Right atrium auricular region (tissue), 2 donors: ENCODE results near the gene HNRNPA0. TPM values are rescaled to one million over a fixed set of nuclear protein-coding genes. Genes with fewer than 3 reads are reported as not detected.
"Not testable (repeated sequence)": the region's sequence is repeated elsewhere in the genome, so short reads cannot be mapped to it uniquely, and the experiment has no call there.

Source experiments
- DNase-seq: peaks from one replicate; pipeline ENCODE4 v3.0.0-alpha.2; 2019; ENCODE audit warnings: low spot score
- H3K27ac ChIP-seq, 2 donors: fragments of 200-600 bp; sonication (generic); 1 replicate in 1 of 2; 2 replicates in 1 of 2; pipeline ENCODE4 v1.5.1; 2016 to 2019
- H3K27me3 ChIP-seq, 2 donors: fragments of 200-600 bp; sonication (generic); one replicate each; pipeline versions ENCODE4 v1.5.1 to v1.6.0; 2017 to 2019
- H3K36me3 ChIP-seq: fragments of 200-600 bp; sonication (generic); one replicate; pipeline ENCODE4 v1.5.1; 2016
- H3K4me1 ChIP-seq, 2 donors: fragments of 200-600 bp; sonication (generic); one replicate each; pipeline versions ENCODE4 v1.5.1 to v1.6.0; 2017 to 2019
- H3K4me3 ChIP-seq, 2 donors: fragments of 200-600 bp; sonication (generic); 1 replicate in 1 of 2; 2 replicates in 1 of 2; pipeline ENCODE4 v1.5.1; 2017 to 2019; ENCODE audit warnings: mild to moderate bottlenecking in 1 of 2, moderate library complexity in 1 of 2
- H3K9me3 ChIP-seq, 2 donors: fragments of 200-600 bp; sonication (generic); one replicate each; pipeline ENCODE4 v1.5.1; 2019
- total RNA-seq, 2 donors: library from RNA; depleted of rRNA; stranded (reverse); fragments of >200 nt; gene quantifications; one replicate each; pipeline ENCODE4 v1.1.0, GENCODE V29; 2016
- TF ChIP-seq, protein P1 (sequence below), 2 donors: fragments of 200-600 bp; sonication (generic); IDR thresholded peaks; one replicate each; pipeline ENCODE4 v1.5.1; 2019; ENCODE audit warnings: antibody characterized with exemption in 2 of 2

HNRNPA0 gene
- total RNA-seq, 2 donors from 2014 or later = 6.9 to 8.6 TPM

DNA sequence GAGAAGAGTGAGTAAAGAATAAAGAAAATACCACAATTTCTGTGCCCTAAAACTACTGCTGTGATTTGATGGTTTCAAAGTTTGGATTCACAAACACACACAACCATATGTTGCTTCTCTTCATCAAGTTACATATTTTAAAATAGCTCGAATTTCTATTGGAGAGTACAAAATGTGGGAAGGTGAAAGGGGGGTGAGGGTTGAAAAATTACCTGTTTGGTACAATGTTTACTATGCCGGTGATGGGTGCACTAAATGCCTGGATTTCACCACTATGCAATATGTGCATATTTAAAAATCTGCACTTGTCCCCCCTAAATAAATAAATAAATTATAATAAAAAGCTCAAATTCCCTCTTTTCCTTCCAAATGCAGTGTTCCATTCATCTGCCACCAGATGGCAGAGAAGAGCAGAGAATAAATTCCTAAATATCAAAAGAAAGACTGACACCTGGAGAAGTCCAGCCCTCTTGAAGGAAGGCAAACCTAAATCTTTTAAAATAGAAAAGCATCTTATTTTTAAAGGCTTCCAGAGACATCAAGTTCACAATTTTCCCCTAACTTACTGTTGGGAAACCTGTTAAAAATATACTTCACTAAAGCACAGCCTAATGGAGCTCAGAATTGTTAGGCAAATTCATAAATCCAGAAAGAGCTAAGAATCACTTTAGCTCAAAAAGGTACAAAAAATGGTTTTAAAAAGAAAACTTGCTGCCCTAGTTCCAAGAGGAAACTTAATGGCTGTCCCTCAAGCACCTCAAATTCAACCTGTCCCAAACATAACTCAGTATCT lies 24.8 kb upstream of the HNRNPA0 start:
- H3K27ac ChIP-seq = no peak overlapping the region
- H3K27me3 ChIP-seq = no peaks in the 10 kb centered on the region
- TF ChIP-seq, protein P1, sequence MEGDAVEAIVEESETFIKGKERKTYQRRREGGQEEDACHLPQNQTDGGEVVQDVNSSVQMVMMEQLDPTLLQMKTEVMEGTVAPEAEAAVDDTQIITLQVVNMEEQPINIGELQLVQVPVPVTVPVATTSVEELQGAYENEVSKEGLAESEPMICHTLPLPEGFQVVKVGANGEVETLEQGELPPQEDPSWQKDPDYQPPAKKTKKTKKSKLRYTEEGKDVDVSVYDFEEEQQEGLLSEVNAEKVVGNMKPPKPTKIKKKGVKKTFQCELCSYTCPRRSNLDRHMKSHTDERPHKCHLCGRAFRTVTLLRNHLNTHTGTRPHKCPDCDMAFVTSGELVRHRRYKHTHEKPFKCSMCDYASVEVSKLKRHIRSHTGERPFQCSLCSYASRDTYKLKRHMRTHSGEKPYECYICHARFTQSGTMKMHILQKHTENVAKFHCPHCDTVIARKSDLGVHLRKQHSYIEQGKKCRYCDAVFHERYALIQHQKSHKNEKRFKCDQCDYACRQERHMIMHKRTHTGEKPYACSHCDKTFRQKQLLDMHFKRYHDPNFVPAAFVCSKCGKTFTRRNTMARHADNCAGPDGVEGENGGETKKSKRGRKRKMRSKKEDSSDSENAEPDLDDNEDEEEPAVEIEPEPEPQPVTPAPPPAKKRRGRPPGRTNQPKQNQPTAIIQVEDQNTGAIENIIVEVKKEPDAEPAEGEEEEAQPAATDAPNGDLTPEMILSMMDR (IDR thresholded peaks at IDR 0.05) = peak; percentile 63 to 85

DNA sequence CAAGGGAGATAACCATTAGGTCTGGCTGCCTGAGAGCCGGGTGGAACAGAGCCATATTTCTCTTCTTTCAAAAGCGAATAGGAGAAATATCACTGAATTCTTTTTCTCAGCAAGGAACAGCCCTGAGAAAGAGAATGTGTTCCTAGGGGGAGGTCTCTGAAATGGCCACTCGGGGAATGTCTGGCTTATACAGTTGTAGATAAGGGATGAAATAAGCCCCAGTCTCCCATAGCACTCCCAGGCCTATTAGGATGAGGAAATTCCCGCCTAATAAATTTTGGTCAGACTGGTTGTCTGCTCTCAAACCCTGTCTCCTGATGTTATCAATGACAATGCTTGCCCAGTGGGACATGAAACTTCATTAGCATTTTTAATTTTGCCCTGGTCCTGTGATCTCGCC lies 13.8 kb upstream of the HNRNPA0 start:
- H3K9me3 ChIP-seq = peaks cover 0 to 14% of the 10 kb centered on the region in 2 donors

More for the DNA sequence above, 24.8 kb upstream of the HNRNPA0 start:
- no peaks in the 10 kb centered on the region for H3K4me1 ChIP-seq
- H3K9me3 ChIP-seq = no peaks in the 10 kb centered on the region
- no peak overlapping the region for H3K4me3 ChIP-seq
- H3K36me3 ChIP-seq = no peaks in the 10 kb centered on the region
- DNase-seq = no peak

DNA sequence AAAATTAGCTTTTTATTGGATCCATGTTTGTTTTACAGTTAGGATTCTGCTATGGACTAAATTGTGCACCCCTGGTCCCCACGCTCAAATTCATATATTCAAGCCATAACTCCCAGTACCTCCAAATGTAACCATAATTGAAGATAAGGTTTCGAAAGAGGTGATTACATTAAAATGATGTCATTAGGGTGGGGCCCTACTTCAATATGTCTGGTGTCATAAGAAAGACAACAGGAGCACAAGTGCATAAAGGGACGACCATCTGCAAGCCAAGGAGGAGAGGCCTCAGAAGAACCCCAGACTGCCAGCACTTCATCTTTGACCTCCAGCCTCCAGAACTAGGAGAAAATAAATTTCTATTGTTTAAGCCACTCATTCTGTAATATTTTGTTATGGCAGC lies 7.4 kb upstream of the HNRNPA0 start:
- no peaks in the 10 kb centered on the region for H3K36me3 ChIP-seq
- H3K4me3 ChIP-seq = no peak overlapping the region
- no peaks in the 10 kb centered on the region for H3K9me3 ChIP-seq
- H3K4me1 ChIP-seq = no peaks in the 10 kb centered on the region
- no peak overlapping the region for H3K27ac ChIP-seq
- TF ChIP-seq, protein P1 (IDR thresholded peaks at IDR 0.05) = no peak
- no peaks in the 10 kb centered on the region for H3K27me3 ChIP-seq
- DNase-seq = no peak

More for the DNA sequence above, 13.8 kb upstream of the HNRNPA0 start:
- DNase-seq, H3K4me1 ChIP-seq, H3K36me3 ChIP-seq, H3K27me3 ChIP-seq, H3K27ac ChIP-seq, H3K4me3 ChIP-seq: not testable (repeated sequence)

DNA sequence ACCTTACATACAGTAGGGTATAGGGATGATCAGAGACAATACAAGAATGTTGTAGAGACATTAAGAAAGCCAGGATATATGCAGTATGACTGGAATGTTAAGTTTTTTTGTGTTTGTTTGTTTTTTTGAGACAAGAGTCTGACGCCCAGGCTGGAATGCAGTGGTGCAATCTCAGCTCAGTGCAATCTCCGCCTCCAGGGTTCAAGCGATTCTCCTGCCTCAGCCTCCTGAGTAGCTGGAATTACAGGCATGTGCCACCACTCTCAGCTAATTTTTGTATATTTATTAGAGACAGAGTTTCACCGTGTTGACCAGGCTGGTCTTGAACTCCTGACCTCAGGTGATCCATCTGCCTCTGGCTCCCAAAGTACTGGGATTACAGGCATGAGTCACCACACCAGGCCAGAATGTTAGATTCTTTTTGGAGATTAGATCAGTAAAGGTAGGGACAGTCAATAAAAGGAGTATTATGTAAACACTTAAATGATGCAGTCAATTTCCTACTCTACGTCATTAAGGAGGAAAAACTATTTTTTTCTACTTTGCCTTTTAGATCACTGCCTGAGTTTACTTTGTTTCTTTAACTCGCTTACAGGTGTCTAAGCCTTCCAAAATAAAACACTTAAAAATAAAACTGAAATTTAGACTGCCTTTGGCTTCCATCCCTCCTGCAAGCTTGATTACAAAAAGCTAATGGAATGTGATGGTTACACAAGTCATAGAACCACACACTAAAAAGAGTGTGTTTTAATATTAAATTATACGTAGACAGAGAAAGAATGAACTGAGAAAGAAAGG lies 6.8 kb upstream of the HNRNPA0 start:
- H3K27ac ChIP-seq = no peak overlapping the region
- no peaks in the 10 kb centered on the region for H3K9me3 ChIP-seq
- H3K4me1 ChIP-seq = no peaks in the 10 kb centered on the region
- no peak for DNase-seq
- H3K27me3 ChIP-seq = no peaks in the 10 kb centered on the region
- H3K4me3 ChIP-seq = no peak overlapping the region
- no peaks in the 10 kb centered on the region for H3K36me3 ChIP-seq
- TF ChIP-seq, protein P1 (IDR thresholded peaks at IDR 0.05) = no peak

DNA sequence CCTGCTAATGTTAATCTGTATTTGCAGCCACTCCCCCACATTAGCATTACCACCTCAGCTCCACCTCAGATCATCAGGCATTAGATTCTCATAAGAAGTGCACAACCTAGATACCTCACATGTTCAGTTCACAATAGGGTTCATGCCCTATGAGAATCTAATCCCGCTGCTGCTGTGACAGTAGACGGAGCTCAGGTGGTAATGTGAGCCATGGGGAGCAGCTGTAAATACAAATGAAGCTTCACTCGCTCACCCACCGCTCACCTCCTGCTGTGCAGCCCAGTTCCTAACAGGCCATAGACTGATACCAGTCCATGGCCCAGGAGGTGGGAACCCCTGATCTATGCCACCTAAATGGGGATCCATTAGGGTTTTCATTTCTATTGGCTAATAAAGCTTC lies 6.1 kb upstream of the HNRNPA0 start:
- H3K27ac ChIP-seq = no peak overlapping the region
- TF ChIP-seq, protein P1 (IDR thresholded peaks at IDR 0.05) = no peak
- H3K36me3 ChIP-seq = no peaks in the 10 kb centered on the region
- DNase-seq = no peak
- no peaks in the 10 kb centered on the region for H3K9me3 ChIP-seq
- H3K4me3 ChIP-seq = no peak overlapping the region
- no peaks in the 10 kb centered on the region for H3K27me3 ChIP-seq
- peaks cover 0 to under 1% of the 10 kb centered on the region in 2 donors for H3K4me1 ChIP-seq

DNA sequence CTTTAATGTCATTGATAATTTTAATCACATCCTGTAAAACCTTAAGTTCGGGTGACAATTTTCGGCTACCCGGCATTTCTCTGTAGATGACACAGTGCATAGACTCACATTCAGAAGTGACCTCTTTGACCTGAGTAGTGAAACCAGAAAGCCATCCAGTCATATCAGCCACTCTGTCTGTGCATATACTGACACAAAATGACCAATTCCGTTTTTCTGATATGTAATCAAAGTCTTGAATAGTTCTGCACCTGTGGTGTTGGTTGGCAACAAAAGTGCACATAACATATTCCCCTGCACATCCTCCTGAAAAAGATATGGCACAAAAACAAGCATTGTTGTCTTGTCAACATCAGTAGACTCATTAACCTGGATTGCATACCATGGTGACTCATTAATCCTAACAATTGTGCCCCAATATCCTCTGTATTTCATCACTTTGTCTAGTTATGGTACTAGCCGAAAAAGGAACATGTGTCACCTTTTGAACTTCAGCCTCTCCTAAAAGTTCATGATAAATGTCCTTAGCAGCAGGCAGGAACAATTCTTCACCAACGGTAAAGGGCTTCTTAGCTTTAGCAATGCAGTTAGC lies 4.6 kb upstream of the HNRNPA0 start:
- no peaks in the 10 kb centered on the region for H3K27me3 ChIP-seq
- TF ChIP-seq, protein P1 (IDR thresholded peaks at IDR 0.05) = no peak
- no peaks in the 10 kb centered on the region for H3K9me3 ChIP-seq
- H3K27ac ChIP-seq = no peak overlapping the region
- no peak overlapping the region for H3K4me3 ChIP-seq
- H3K4me1 ChIP-seq = peaks cover 0 to 4% of the 10 kb centered on the region in 2 donors
- H3K36me3 ChIP-seq = no peaks in the 10 kb centered on the region
- DNase-seq = no peak
